Activated T-cell treated with anti-CD3 and anti-CD28 coated beads for 4 hours (primary cell): ENCODE data around the gene ARHGEF37.
"Not testable (repeated sequence)": the region's sequence is repeated elsewhere in the genome, so short reads cannot be mapped to it uniquely, and the experiment has no call there.

Experiments
- DNase-seq: peaks from one replicate; pipeline ENCODE4 v3.0.0-alpha.2; 2020

The ARHGEF37 gene, protein sequence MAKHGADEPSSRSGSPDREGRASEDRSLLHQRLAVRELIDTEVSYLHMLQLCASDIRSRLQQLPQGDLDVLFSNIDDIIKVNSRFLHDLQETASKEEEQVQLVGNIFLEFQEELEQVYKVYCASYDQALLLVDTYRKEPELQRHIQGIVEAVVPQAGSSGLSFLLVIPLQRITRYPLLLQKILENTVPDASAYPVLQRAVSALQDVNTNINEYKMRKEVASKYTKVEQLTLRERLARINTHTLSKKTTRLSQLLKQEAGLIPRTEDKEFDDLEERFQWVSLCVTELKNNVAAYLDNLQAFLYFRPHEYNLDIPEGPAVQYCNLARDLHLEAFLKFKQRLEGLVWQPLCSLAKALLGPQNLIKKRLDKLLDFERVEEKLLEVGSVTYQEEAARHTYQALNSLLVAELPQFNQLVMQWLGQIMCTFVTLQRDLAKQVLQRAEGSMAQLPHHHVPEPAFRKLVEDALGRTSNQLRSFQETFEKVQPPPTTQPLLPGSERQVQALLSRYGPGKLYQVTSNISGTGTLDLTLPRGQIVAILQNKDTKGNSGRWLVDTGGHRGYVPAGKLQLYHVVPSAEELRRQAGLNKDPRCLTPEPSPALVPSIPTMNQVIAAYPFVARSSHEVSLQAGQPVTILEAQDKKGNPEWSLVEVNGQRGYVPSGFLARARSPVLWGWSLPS

DNA sequence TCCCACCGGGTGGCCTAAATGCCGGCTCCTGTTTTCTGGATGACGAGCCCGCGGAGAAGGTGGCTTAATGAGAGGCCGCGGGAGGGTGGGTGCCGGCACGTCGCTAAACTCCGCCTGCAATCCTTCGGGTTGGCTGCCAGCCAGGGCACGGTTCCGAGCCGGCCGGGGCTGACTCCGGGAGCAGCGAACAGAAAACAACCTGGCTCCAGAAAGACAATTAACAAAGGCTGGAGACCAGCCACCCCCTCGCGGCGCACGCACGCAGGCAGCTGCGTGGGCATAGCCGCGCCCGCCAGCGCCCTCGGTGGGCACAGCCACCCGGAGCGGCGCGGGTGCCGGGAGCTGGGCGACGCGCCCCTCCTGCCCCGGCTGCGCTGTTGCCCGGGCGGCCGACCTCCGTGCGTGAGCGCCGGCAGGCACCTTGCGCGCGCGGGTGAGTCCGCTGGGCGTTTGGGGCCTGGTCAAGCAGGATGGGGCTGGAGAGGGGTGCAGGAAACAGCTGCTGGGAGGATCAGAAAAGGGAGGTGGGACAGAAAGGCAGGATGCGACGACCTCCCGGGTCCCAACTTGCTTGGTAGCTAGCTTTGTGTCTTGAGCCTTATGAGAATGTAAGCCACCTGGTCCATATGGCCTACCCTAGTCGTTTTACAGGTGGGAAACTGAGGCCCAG, at the start of gene ARHGEF37:
Gene ARHGEF37 (plus strand): TSS at position 307 of the 670 bp plus-strand sequence. CDS start 16,272 bp downstream, outside the sequence.
- peak; percentile 21 for DNase-seq

DNA sequence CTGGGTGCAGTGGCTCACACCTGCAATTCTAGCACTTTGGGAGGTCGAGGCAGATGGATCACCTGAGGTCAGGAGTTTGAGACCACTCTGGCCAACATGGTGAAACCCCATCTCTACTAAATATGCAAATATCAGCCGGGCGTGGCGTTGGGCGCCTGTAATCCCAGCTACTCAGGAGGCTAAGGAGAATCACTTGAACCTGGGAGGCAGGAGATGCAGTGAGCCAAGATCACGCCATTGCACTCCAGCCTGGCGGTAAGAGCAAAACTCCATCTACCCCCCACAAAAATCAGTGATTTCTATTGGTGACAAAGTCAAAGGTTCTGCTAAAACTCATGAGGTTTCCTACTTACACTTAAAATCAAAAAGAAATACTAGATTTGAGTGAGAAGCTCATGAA, 48.9 kb upstream of the ARHGEF37 start:
- DNase-seq: no peak

DNA sequence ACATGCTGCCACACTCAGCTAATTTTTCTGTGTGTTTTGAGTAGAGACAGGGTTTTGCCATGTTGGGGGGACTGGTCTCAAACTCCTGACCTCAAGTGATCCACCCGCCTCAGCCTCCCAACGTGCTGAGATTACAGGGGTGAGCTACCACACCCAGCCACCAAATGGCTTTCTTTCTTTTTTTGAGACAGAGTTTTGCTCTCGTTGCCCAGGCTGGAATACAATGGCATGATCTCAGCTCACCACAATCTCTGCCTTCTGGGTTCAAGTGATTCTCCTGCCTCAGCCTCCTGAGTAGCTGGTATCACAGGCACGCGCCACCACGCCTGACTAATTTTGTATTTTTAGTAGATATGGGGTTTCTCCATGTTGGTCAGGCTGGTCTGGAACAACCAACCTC, 45.5 kb upstream of the ARHGEF37 start:
- DNase-seq: not testable (repeated sequence)

GRCh38 chr5:149537374-149537975, 43.8 kb upstream of the ARHGEF37 start:
- DNase-seq: no peak

DNA sequence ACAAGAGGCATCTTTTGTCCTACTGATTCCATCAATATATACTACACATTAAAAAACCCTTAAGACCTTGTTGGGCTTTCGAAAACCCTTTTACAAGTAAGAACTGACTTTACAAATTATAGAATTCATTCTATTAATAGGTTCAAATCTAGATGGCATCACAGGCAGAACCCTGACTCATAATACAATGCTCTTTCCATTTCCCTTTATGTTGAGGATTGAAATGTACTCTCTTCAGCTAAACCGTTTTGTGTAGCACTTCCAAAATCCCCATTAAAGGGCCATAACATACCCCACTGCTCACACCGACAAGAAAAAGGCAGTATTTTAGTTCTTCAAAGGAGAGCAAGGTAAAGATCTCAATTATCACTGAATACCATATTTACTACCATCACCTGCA, 41.2 kb upstream of the ARHGEF37 start:
- no peak for DNase-seq

GRCh38 chr5:149541893-149542292, 39.4 kb upstream of the ARHGEF37 start:
- DNase-seq: no peak

GRCh38 chr5:149543361-149544027, 37.8 kb upstream of the ARHGEF37 start:
- DNase-seq: no peak

DNA sequence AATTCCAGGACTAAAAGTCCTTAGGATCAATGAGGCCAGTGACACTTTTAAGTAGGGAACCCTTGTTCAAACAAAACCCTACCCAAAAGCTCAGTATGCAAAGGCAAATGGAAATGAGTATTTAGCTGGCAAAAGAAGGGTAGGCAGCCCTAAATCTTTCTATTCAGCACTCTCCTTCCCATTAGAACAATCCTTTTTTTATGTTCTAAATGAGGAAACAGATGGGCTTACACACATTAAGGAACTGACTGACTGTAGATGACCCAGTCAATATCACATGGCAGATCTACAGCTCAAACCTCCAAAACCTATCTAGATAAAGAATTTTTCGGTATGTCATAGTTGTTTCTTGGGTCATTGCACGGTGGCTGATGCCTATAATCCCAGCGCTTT, 37.3 kb upstream of the ARHGEF37 start:
- DNase-seq: no peak

DNA sequence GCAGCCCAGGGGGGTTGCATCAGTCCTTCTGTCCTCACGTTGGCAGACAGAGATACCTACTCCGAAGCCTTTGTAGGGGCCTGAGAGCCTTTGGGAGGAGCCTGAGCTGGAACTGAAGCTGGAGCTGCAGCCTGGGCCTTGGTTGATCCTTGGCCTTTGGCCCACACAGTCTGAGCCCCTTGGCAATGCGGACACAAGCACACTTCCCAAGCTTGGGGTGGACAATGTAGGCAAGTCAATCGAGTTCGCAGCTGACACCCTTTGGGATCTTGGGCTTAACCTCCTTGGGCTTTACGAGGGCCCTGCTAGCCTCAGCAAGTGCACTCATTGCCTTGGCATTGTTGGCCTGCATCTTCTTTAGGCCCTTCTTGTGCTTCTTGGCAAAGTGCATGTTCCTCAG, 36.0 kb upstream of the ARHGEF37 start:
- no peak for DNase-seq

GRCh38 chr5:149546974-149547373, 34.3 kb upstream of the ARHGEF37 start:
- no peak for DNase-seq

- DNase-seq: no peak
These were observed 31.6 kb upstream of the ARHGEF37 start for GRCh38 chr5:149549461-149550267.

GRCh38 chr5:149550268-149550583, 31.1 kb upstream of the ARHGEF37 start:
- no peak for DNase-seq

DNA sequence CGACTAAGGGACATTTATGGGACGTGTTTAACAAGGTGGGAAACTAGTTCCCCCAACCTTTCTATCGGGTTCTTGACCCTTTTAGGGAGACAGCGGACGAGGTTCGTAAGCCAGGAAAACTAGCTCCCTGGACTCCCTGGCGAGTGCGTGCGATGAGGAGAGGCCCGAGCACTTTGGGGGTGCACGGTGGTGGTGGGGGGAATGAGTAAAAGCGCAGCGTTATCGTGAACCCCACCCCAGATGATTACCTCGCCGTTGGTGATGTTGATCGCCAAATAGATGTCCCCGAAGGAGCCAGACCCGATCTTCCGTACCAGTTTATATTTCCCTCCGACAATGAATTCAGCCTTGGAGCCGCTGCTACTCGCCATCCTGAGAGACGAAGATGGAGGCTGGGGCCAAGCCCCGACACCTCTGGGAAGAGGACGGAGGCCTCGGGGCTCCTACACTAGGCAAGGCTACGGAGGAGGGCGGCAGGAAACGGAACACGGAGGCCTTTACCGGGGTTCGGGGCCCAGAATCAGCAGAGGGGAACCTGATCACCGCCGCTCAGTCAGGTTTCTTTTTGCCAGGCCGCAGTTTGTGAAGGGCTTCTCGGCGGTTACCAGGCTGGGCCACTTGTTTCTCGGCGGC, 30.6 kb upstream of the ARHGEF37 start:
- peak; percentile 11 for DNase-seq

DNA sequence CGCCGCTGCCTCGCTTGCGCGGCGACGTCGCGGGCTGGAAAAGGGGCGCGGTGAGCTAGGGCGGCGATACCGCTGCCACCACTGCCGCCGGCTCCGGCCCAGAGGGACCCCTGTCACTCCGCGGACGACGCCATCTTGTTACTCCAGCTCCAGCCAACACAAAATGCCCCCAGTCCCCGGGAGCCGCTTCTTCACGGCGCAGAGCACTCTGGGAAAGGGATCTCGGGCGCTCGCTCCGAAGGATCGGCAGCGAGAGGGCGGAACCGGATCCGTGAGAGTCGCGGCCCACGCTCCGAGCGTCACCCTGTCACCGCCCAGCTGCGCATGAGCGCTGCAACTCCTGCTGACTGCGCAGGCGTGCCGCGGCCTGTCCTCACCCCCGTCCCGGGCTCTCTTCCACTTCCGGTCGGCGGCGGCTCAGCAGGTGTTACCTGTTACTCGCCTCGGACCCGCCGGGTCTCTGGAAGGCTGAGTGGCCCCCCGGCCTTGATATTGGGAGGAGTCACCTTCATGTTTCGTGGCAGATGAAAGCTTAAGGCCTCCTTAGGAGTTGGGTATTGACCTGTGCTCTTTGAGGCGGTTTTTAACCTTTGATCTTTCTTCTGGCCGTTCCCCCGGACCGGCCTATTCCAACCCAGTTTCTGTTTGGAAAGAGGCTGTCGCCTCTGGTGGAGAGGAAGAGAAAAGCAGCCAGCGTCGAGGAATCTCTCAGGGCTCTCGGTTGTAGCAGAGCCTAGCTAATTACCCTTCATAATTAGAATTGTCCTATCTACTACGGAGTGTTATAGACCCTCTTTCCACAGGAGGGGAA, 29.9 kb upstream of the ARHGEF37 start, which contains the start of gene CSNK1A1:
Gene CSNK1A1 (minus strand): TSS at position 213 of the 811 bp plus-strand sequence. CDS start 475 bp downstream, outside the sequence.
- peak; percentile 98 for DNase-seq

- no peak for DNase-seq
These were observed 29.2 kb upstream of the ARHGEF37 start for GRCh38 chr5:149552038-149552494.

- no peak for DNase-seq
These were observed 28.6 kb upstream of the ARHGEF37 start for GRCh38 chr5:149552553-149553160.

DNA sequence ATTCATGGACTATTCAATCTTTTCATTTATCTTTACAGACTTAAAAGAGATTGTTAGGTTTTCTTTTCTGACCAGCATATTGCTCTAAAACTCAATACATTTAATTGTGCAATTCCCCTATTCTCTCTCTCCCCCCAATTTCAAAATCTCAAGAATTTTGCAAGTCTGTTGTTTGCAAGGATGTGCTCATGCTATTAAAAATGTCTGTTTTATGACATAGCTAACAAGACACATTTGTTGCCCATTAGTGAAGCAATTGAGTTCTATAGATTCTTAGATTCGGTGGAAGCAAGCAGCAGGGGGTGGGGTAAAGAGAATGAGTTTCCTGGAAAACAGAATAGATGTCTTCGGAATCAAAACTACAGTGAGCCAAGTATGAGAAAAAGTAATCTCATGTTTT, 21.6 kb upstream of the ARHGEF37 start:
- no peak for DNase-seq

GRCh38 chr5:149561848-149562247, 19.4 kb upstream of the ARHGEF37 start:
- no peak for DNase-seq

GRCh38 chr5:149563466-149563865, 17.8 kb upstream of the ARHGEF37 start:
- no peak for DNase-seq
